Measurements from ENCODE around the gene CDON. TPM values are rescaled to one million over a fixed set of nuclear protein-coding genes. Genes with fewer than 3 reads are reported as not detected.
"Not testable (repeated sequence)": the region's sequence is repeated elsewhere in the genome, so short reads cannot be mapped to it uniquely, and the experiment has no call there.

Gene CDON
- total RNA-seq, 1 donor from 2014 or later = 7.7 TPM

DNA sequence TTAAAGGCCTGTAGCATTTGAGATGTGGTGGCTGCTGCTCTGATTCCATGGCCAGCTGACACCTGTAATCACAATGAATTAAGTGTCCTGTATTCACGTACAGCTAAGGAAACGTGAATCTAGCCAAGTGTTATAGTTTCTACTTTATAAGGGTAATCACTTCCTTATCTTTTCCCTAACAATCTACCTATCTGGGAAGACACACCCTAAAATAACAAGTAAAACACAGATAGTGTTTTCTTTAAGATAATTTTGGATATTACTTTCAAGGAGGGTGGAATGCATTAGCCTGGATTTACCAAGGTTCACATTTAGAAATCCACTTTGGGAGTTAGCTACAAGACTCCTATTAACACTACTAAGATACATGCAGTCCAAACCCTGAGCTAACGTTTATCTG is 11.5 kb downstream of the CDON start:
- DNase-seq (ENCODE audit: extremely low read depth, low read depth, low spot score) = no peak

- no peak for DNase-seq (ENCODE audit: extremely low read depth, low read depth, low spot score)
Measured at GRCh38 chr11:126049159-126049558, 13.5 kb downstream of the CDON start.

GRCh38 chr11:126048197-126048596 is 14.5 kb downstream of the CDON start:
- DNase-seq (ENCODE audit: extremely low read depth, low read depth, low spot score) = no peak

DNA sequence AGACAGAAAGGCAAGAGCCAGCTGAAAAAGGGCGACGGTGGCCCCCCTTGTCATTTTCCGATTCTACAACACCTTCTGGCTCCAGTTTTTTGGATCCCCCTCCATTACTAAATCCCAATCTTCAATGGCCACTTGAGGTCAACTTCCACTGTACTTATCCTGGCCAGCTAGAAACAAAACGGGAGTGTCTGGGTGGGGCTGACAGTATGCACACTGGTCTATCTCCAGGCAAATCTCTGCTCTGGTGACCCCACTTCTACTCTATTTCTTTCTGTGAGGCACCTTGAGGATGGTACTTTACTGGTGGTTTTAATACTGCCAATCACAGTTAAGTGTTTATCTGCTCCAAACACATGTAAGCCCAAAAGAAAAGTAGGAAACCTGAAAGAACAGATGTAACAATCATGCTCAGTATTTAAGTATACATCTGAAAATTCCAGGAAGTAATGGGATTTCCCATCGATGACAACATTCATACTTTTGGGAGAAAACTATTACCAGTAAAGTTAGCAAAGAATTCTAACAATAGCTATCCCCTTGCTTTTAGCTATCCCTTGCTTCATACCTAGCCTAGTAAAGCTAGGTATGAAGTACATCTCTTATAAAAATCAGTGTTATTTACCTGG is 16.0 kb downstream of the CDON start:
- no peak for DNase-seq (ENCODE audit: extremely low read depth, low read depth, low spot score)

- DNase-seq (ENCODE audit: extremely low read depth, low read depth, low spot score) = no peak
Measured at GRCh38 chr11:126039485-126040271, 23.0 kb downstream of the CDON start.

DNA sequence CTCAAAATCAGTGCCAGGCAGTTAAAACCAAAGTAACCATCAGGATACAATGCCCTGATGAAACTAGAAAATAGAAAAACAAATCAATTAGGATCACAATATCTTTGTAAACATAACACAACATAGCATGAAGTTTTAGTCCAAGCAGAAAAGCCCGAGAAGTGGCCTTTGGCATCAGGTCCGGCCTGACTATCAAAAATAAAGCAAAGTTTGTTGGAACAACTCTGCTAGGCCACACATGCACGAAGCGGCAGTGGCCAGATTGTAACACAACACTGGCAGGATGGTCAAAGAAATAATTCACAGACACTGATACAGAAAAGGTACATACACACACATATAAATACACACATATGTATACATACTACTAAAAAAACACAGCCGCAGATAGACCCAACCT is 26.9 kb downstream of the CDON start:
- DNase-seq (ENCODE audit: extremely low read depth, low read depth, low spot score) = no peak

DNA sequence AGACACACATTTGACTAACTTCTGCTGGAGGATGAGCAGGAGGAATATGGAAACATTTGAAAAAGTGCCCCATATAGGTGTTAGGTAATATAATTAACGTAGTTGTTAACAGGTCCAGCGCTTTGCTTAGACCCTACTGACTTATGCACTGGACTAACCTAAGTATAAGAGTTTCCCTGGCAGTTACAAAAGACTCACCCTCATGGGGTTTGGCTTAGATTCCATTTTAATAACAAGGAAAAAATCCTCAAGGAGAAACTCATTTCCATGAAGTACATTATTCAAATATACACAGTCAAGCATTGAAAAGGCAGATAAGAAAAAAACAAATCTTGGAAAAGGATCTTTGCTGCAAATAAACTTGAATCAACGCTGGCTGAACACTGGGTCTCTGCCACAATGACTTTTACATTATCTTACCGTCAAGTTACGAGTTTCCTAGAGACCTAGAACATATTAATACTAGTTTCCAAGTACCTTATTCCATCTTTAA is 27.7 kb downstream of the CDON start:
- no peak for DNase-seq (ENCODE audit: extremely low read depth, low read depth, low spot score)

- no peak for DNase-seq (ENCODE audit: extremely low read depth, low read depth, low spot score)
Measured at GRCh38 chr11:126034039-126034932, 28.4 kb downstream of the CDON start.

DNA sequence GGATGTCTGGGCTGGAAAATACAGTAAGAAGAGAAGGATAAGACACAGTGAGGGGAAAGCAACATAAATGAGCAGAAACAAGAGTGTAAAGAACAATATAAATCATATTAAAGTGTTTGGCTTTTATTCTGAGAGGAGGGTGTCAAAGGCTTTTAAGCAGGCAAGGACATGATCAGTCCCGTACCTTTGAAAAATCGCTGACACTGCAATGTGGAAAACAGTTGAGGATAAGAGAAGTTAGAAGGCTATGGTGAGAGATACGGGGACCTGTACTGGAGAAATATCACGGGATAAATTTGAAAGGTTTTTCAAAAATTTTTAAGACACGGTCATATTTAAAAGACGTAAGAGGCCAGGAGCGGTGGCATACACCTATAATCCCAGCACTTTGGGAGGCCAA is 30.3 kb downstream of the CDON start:
- DNase-seq (ENCODE audit: extremely low read depth, low read depth, low spot score) = no peak

GRCh38 chr11:126029805-126030204 is 32.9 kb downstream of the CDON start:
- DNase-seq (ENCODE audit: extremely low read depth, low read depth, low spot score) = no peak

DNA sequence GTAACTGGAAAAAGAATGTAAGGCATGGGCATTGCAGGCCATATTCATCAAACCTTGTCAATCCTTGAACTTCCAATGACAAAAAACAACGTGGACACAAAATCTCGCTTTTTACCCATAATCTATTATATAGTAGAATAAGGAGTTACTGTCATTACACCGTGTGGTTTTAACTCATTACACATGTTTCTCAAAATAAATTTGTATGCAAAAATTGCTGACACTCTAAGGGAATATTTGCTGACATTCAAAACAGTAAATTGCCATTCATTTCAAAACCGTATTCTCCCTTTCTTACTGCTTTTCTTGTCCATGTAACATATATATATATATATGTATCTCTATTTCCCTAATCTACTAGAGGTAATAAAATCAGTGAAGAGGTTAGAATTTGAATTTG is 33.4 kb downstream of the CDON start:
- no peak for DNase-seq (ENCODE audit: extremely low read depth, low read depth, low spot score)

- DNase-seq (ENCODE audit: extremely low read depth, low read depth, low spot score) = not testable (repeated sequence)
Measured at GRCh38 chr11:126028534-126028933, 34.1 kb downstream of the CDON start.

- DNase-seq (ENCODE audit: extremely low read depth, low read depth, low spot score) = no peak
Measured at GRCh38 chr11:126026579-126026978, 36.1 kb downstream of the CDON start.

DNA sequence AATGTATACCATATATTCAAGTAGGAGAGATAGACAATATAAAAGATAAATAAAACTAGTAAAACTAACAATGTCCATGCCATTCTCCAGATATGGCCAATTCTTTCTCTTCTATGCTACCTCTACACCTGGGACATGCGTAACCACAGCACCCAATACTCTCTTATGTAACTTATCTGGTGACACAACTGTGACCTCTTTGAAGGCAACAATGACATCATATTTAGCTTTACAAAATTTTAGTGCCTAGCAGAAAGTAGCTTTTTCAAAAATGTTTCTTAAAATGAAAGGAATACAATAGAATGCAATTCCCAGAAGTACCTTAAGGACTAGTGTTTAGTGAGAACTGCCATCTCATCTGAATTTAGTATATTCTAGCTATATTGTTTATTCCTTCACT is 36.8 kb downstream of the CDON start:
- DNase-seq (ENCODE audit: extremely low read depth, low read depth, low spot score) = no peak

- no peak for DNase-seq (ENCODE audit: extremely low read depth, low read depth, low spot score)
Measured at GRCh38 chr11:126024123-126024522, 38.5 kb downstream of the CDON start.

DNA sequence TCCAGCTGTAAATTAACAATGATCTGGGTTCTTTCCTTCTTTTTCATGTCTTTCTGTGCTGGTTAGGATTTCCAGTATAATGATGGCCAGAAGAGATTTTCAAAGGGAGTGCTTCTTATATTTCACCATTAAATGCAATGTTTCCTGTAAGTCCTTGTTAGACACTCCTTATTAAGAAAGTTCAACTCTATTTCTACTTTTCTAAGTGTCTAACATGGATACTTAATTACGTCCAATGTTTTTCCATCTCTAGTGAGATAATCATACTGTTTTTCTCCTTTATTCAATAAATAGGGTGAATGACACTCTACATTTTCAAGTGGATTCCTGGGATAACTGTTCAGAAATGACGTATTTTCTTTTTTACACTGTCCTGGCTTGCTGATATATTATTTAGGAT is 49.8 kb downstream of the CDON start:
- no peak for DNase-seq (ENCODE audit: extremely low read depth, low read depth, low spot score)

- DNase-seq (ENCODE audit: extremely low read depth, low read depth, low spot score) = no peak
Measured at GRCh38 chr11:126011754-126012153, 50.9 kb downstream of the CDON start.

DNA sequence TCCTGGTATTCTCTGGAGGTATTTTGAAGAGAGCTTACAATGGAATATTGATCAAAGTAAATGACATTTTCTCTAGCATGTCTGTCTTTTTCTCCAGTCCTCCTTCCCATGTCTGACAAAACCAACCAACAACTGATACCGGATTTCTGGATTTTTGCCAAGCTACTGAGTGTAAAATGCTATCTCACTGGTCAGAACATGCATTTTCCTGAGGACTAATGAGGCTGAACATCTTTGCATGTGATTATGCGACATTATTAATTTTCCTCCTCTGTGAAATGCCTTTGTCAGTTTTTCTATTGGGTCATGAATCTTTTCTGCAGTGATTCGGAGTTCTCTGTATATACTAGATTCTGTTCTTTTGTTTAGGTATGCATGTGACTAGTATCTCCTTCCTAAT is 51.4 kb downstream of the CDON start:
- no peak for DNase-seq (ENCODE audit: extremely low read depth, low read depth, low spot score)

GRCh38 chr11:126008956-126009355 is 53.7 kb downstream of the CDON start:
- DNase-seq (ENCODE audit: extremely low read depth, low read depth, low spot score) = no peak

- DNase-seq (ENCODE audit: extremely low read depth, low read depth, low spot score) = no peak
Measured at GRCh38 chr11:126007238-126007637, 55.4 kb downstream of the CDON start.

DNA sequence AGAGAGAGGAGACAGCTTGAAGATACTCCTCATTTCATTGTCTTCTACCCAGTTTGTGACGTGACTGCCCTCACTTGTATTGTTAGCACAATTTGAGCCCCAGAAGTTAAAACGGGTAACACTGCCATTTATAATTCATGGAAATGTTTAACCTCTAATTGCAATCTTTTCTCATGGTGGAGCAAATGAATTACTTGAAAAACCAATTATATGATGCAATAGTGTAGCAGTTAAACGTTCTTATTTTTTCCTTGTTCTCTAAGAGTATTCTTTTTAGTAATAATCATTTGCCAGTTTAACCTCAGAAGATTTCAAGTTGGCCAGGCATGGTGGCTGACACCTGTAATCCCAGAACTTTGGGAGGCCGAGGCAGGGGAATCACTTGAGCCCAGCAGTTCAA is 56.6 kb downstream of the CDON start:
- no peak for DNase-seq (ENCODE audit: extremely low read depth, low read depth, low spot score)

Data from glomerular endothelial cell (primary cell).